ENCODE data around the gene CENPU. TPM values are rescaled to one million over a fixed set of nuclear protein-coding genes. Genes with fewer than 3 reads are reported as not detected.

The CENPU gene
- total and polyA plus RNA-seq, 10 of the 15 experiments (the other 5 are each of a cell fraction or from before 2014, with no cell fraction given) = 26.6 to 90.8 (median 53.8) TPM

DNA sequence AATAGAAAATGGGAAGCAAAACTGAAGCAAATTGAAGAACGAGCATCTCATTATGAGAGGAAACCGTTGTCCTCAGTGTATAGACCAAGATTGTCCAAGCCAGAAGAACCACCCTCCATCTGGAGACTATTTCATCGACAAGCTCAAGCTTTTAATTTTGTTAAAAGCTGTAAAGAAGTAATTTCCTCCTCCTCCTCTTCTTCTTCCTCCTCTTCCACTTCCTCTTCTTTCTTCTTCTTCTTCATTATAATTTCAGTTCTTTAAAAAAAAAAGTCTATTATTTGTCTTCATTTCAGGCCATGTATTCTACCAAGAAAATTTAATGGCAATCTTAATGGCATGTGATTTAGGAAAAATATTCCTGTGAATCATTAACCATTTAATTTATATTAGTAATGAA lies 76.8 kb downstream of the CENPU start:
- ATAC-seq = no peak
- Histone ChIP-seq H3K9me3 (replicated peaks; ENCODE audit: control insufficient read depth, insufficient read depth, low read length) (no peaks in the 10 kb centered on the region), H3K4me1 (ENCODE audit: control insufficient read depth, insufficient read depth, low read length) (peaks cover 7% of the 10 kb centered on the region; the same call in 1 of the 2 replicates), H3K4me2 (ENCODE audit: control insufficient read depth, insufficient read depth) (no peak overlapping the region), H3K79me2 (ENCODE audit: control insufficient read depth, insufficient read depth, low read length) (no peaks in the 10 kb centered on the region), H2AFZ (ENCODE audit: control insufficient read depth, low read depth, low read length) (no peak overlapping the region), H3K4me3 (no peak overlapping the region), H3K27me3 (replicated peaks in 1 of 2; ENCODE audit: control insufficient read depth in 2 of 2, insufficient read depth in 2 of 2, low read length in 1 of 2) (no peaks in the 10 kb centered on the region), H3K36me3 (ENCODE audit: control insufficient read depth in 2 of 2, insufficient read depth in 2 of 2, low read length in 1 of 2) (no peaks in the 10 kb centered on the region), H3K27ac (ENCODE audit: control insufficient read depth, insufficient read depth) (no peak overlapping the region), H3K9ac (ENCODE audit: control insufficient read depth, insufficient read depth, low read length) (no peak overlapping the region), H4K20me1 (ENCODE audit: control insufficient read depth, insufficient read depth) (no peaks in the 10 kb centered on the region)
- intact Hi-C loops (cut with micrococcal nuclease; ENCODE audit: unreplicated experiment) = no loop called here
- ChIA-PET SMC1A (ENCODE audit: uncharacterized antibody, unreplicated experiment) (no interaction called here), POLR2A (no interaction called here), RAD21 (ENCODE audit: unreplicated experiment) (no interaction called here), CTCF (no interaction called here)
- peak; percentile 38 for FAIRE-seq
- TF ChIP-seq SPI1 (IDR thresholded peaks at IDR 0.05; ENCODE audit: borderline replicate concordance, insufficient read depth, low read depth, low read length) = 0 out of 2 replicates have a peak, but pooled peaks have one; percentile 9
- no peak for TF ChIP-seq NR2F1 (conservative IDR thresholded peaks at IDR 0.05)
- in situ Hi-C loops (cut with MboI) = loop anchor here (10.0 kb wide), 1 partner anchor 62 kb away; no protein-coding TSS in a partner anchor
- BruUV-seq (replicated peaks) = no TSS peak
- WGBS (ENCODE audit: insufficient coverage, insufficient replicate concordance, low lambda C conversion rate, missing lambda C conversion rate) = 48% methylated on average over 3 of the region's 3 CpGs
- no peak for DNase-seq (ENCODE audit: low read depth, low spot score)

DNA sequence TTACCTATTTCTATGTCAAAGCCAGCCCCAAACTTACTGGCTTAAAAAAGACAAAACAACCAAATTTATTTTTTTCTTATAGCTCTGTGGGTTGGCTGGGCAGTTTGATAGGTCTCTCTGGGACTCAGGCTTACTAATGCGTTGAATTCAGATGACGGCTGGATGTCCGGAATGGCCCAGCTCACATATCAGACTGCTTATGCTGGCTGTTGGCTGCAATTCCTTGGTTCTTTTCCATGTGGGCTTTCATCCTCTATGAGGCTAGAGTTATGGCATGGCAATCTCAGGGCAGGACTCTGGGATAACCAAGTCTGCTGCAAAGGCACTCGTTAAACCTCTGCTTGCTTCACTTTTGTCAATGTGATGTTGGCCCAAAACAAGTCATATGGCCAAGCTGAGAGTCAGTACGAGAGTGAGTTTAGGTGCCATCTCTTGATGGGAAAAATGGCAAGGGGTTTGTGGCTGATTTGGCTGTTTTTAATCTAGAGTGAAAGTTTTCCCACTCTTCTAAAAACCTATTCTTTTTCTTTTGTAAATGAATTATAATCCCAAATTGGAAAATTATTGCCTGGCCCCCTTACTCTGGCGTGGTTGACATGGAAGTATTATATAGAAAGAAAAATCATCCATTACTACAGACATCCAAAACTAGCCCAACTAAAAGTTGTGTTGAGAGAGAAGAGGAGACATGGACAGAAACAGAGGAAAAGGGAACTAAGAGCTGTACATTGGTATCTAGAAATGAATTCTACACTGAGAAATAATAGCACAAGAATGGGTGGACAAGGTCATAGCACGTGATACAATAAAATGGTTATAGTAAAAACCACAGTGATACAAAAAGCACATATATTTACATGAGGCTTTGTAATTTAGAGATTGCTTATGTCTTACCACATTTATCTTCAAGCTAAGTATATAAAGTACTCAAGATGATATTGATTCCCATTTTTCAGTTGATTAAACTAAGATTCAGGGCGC lies 77.7 kb downstream of the CENPU start:
- ChIA-PET RAD21 (ENCODE audit: unreplicated experiment) (no interaction called here), POLR2A (no interaction called here), SMC1A (ENCODE audit: uncharacterized antibody, unreplicated experiment) (no interaction called here), CTCF (no interaction called here)
- peak overlapping the region; percentile 11; the same call in 1 of the 2 replicates for H3K4me2 ChIP-seq (ENCODE audit: control insufficient read depth, insufficient read depth)
- WGBS (ENCODE audit: insufficient coverage, insufficient replicate concordance, low lambda C conversion rate, missing lambda C conversion rate) = 84% methylated on average over 8 of the region's 8 CpGs
- TF ChIP-seq KAT2A (conservative IDR thresholded peaks at IDR 0.05; ENCODE audit: control insufficient read depth, low read depth, low read length) (no peak), BHLHE40 (IDR thresholded peaks at IDR 0.05; ENCODE audit: borderline replicate concordance in 1 of 2, low read depth in 2 of 2, low read length in 1 of 2) (peak; percentile 60 to 70; a peak in 3 of 4 replicates)
- H3K9ac ChIP-seq (ENCODE audit: control insufficient read depth, insufficient read depth, low read length) = no peak overlapping the region
- H3K79me2 ChIP-seq (ENCODE audit: control insufficient read depth, insufficient read depth, low read length) = peaks cover 2% of the 10 kb centered on the region; the same call in 1 of the 2 replicates
- no peak overlapping the region for H2AFZ ChIP-seq (ENCODE audit: control insufficient read depth, low read depth, low read length)
- DNase-seq (ENCODE audit: low read depth, low spot score) (no peak), ATAC-seq (peak; percentile 59), FAIRE-seq (no peak)
- no peak overlapping the region for H3K4me3 ChIP-seq
- in situ Hi-C loops (cut with MboI) (loop anchor here (10.0 kb wide), 1 partner anchor 61 kb away; no protein-coding TSS in a partner anchor), intact Hi-C loops (cut with micrococcal nuclease; ENCODE audit: unreplicated experiment) (no loop called here)
- H4K20me1 ChIP-seq (ENCODE audit: control insufficient read depth, insufficient read depth) = no peaks in the 10 kb centered on the region
- no peaks in the 10 kb centered on the region for H3K27me3 ChIP-seq (replicated peaks in 1 of 2; ENCODE audit: control insufficient read depth in 2 of 2, insufficient read depth in 2 of 2, low read length in 1 of 2)
- BruUV-seq (replicated peaks) = no TSS peak
- no peaks in the 10 kb centered on the region for H3K9me3 ChIP-seq (replicated peaks; ENCODE audit: control insufficient read depth, insufficient read depth, low read length)
- H3K27ac ChIP-seq (ENCODE audit: control insufficient read depth, insufficient read depth) = no peak overlapping the region
- H3K36me3 ChIP-seq (ENCODE audit: control insufficient read depth in 2 of 2, insufficient read depth in 2 of 2, low read length in 1 of 2) = no peaks in the 10 kb centered on the region
- peaks cover 7% of the 10 kb centered on the region; the same call in 1 of the 2 replicates for H3K4me1 ChIP-seq (ENCODE audit: control insufficient read depth, insufficient read depth, low read length)
